Tibial artery (tissue), 4 donors: ENCODE data around the gene DOCK1.
"Not testable (repeated sequence)": the region's sequence is repeated elsewhere in the genome, so short reads cannot be mapped to it uniquely, and the experiment has no call there.

Experiments
- DNase-seq, 2 donors: peaks; one replicate each; pipeline ENCODE4 v3.0.0-alpha.2; 2019
- H3K27ac ChIP-seq, 2 donors: fragments of 200-600 bp; sonication (generic) in 1 of 2; 1 replicate in 1 of 2; 2 replicates in 1 of 2; pipeline ENCODE4 v1.5.1; 2018 to 2019; ENCODE audit warnings: mild to moderate bottlenecking in 1 of 2
- H3K27me3 ChIP-seq, 2 donors: fragments of 200-600 bp; sonication (generic) in 1 of 2; one replicate each; pipeline versions ENCODE4 v1.5.1 to v1.6.0; 2016 to 2019
- H3K36me3 ChIP-seq, 3 donors: fragments of 200-600 bp; sonication (generic) in 2 of 3; one replicate each; pipeline ENCODE4 v1.5.1; 2016 to 2019; ENCODE audit warnings: mild to moderate bottlenecking in 2 of 3
- H3K4me1 ChIP-seq, 4 donors: fragments of 200-600 bp; sonication (generic) in 2 of 4; 1 replicate in 3 of 4; 2 replicates in 1 of 4; pipeline ENCODE4 v1.5.1; 2016 to 2019
- H3K4me3 ChIP-seq, 2 donors: fragments of 200-600 bp; sonication (generic) in 1 of 2; 1 replicate in 1 of 2; 2 replicates in 1 of 2; pipeline ENCODE4 v1.5.1; 2018 to 2019; ENCODE audit warnings: mild to moderate bottlenecking in 2 of 2
- H3K9me3 ChIP-seq, 3 donors: fragments of 200-600 bp; sonication (generic) in 1 of 3; one replicate each; pipeline ENCODE4 v1.5.1; 2016 to 2019
- intact Hi-C: fragments of 100-400 bp; cut with DNase I; formaldehyde crosslinking; loops from one replicate; pipeline ENCODE4 v1.15.0; 2023; ENCODE audit warnings: low total_unique reads
- TF ChIP-seq, protein P1 (sequence below), 2 experiments: fragments of 200-600 bp in 1 of 2; fragments of 450-650 bp in 1 of 2; IDR thresholded peaks; one replicate each; pipeline ENCODE4 v1.5.1; 2017 to 2019; ENCODE audit warnings: antibody characterized with exemption in 2 of 2, mild to moderate bottlenecking in 1 of 2, moderate library complexity in 1 of 2

Gene DOCK1

DNA sequence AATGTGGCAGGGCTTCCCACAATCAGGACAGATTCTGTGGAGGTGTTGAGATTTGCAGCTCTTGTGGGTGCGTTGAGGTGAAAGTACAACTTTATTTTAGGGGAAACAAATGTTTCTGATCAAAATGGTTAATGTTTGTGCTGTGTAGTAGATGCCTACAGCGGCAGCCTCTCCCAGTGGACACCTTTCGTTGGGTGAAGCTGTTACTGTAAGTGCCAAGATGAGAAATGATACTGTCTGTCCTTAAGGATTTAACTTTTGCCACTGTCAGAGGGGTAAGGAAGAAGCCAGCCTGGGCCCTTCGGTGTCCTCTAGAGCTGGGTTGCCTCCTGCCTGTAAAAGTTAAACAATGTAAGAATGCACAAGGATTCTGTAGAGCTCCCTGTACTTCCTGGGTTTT lies 27.9 kb downstream of the DOCK1 start:
- Histone ChIP-seq H3K9me3 (no peaks in the 10 kb centered on the region), H3K27ac (no peak overlapping the region), H3K36me3 (peaks cover 0 to 2% (median 0%) of the 10 kb centered on the region in 3 donors), H3K27me3 (no peaks in the 10 kb centered on the region), H3K4me3 (no peak overlapping the region), H3K4me1 (peaks cover 0 to 35% (median 16%) of the 10 kb centered on the region in 4 donors)
- TF ChIP-seq, protein P1, sequence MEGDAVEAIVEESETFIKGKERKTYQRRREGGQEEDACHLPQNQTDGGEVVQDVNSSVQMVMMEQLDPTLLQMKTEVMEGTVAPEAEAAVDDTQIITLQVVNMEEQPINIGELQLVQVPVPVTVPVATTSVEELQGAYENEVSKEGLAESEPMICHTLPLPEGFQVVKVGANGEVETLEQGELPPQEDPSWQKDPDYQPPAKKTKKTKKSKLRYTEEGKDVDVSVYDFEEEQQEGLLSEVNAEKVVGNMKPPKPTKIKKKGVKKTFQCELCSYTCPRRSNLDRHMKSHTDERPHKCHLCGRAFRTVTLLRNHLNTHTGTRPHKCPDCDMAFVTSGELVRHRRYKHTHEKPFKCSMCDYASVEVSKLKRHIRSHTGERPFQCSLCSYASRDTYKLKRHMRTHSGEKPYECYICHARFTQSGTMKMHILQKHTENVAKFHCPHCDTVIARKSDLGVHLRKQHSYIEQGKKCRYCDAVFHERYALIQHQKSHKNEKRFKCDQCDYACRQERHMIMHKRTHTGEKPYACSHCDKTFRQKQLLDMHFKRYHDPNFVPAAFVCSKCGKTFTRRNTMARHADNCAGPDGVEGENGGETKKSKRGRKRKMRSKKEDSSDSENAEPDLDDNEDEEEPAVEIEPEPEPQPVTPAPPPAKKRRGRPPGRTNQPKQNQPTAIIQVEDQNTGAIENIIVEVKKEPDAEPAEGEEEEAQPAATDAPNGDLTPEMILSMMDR (IDR thresholded peaks at IDR 0.05), result no peak
- no peak for DNase-seq
- intact Hi-C loops, result no loop called here

DNA sequence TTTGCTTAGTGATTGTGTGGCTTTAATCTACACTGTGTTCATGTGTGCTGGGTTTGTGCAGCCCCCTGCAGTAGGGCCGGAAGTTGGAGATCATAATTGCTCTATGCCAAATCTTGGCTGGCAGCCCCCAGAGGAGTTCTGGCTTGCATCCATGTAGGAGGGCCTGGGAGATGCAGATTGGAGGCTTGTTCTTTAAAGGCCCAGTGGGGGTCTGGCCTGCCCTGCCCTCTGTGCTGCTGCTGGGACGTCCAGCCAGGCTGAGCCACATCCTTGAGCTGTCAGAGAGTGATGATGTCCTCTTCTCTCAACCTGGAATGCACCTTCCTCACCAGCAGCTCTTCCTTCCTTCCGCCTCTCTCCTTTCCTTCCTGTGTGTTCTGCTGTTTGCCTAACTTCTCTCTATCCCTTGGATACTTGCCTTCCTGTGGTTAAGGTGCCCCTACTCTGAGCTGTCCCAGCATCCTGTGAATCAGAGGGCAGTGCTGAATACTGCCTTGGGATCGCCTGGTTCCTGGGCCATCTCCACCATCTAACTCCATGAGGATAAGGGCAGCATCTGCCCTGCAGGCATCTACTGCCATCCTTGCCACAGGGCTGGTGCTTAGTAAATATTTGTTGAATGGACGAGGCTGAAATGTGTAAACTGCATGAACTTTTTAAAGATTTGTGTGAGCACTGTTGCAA lies 30.2 kb downstream of the DOCK1 start:
- TF ChIP-seq, protein P1 (IDR thresholded peaks at IDR 0.05), result no peak
- no peaks in the 10 kb centered on the region for H3K9me3 ChIP-seq
- H3K27ac ChIP-seq, result no peak overlapping the region
- H3K4me1 ChIP-seq, result peaks cover 0 to 29% (median 13%) of the 10 kb centered on the region in 4 donors
- H3K27me3 ChIP-seq, result no peaks in the 10 kb centered on the region
- H3K36me3 ChIP-seq, result no peaks in the 10 kb centered on the region
- H3K4me3 ChIP-seq, result no peak overlapping the region
- DNase-seq, result no peak
- intact Hi-C loops, result no loop called here

DNA sequence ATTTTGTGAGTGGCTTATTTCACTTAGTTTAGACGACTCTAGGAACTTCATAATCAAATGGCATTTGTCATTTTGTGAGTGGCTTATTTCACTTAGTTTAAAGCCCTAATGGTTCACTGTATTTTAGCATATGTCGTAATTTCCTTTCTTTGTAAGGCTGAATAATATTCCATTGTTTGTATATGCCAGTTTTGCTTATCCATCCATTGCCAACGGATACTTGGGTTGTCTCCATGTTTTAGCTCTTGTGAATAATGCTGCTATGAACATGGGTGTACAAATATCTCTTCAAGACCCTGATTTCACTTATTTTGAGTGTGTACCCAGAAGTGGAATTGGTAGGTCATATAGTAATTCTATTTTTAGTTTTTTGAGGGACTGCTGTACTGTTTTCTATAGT lies 31.8 kb downstream of the DOCK1 start:
- no peak for DNase-seq
- Histone ChIP-seq H3K27ac (no peak overlapping the region), H3K36me3 (no peaks in the 10 kb centered on the region), H3K27me3 (no peaks in the 10 kb centered on the region), H3K9me3 (no peaks in the 10 kb centered on the region), H3K4me3 (no peak overlapping the region), H3K4me1 (peaks cover 0 to 13% (median 3%) of the 10 kb centered on the region in 4 donors)
- intact Hi-C loops, result no loop called here
- TF ChIP-seq, protein P1 (IDR thresholded peaks at IDR 0.05), result no peak

DNA sequence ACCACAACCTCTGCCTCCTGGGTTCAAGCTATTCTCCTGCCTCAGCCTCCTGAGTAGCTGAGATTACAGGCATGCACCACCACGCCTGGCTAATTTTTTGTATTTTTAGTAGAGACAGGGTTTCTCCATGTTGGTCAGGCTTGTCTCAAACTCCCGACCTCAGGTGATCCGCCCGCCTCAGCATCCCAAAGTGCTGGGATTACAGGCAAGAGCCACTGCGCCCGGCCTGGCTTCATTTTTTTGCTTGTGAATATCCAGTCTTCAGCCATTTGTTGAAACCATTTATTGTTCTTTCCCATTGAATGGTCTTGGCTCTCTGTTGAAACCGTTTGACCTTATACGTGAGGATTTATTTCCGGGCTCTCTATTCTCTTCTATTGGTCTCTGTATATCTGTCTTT lies 32.9 kb downstream of the DOCK1 start:
- intact Hi-C loops, H3K27ac ChIP-seq: not testable (repeated sequence)

DNA sequence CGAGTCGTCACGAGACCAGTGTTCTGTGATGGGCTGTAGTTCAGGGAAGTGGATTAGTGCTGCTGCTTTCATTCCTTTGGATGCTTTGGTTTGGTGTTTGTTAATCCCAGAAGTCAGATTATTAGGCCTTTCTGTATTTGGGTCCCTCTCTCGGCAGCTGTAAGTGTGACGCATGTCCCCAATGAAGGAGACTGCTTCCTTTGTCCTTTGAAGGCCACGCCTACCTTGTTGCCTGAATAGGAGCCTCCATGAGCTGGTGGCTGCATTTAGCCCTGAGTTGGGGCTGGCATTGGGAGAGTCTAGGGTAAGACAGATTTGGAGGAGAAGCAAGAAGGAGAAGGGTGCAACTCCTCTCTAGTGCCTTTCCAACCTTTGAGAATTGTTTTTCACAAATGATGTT lies 34.5 kb downstream of the DOCK1 start:
- TF ChIP-seq, protein P1 (IDR thresholded peaks at IDR 0.05), result no peak
- intact Hi-C loops, result no loop called here
- DNase-seq, result no peak
- H3K9me3 ChIP-seq, result no peaks in the 10 kb centered on the region
- no peaks in the 10 kb centered on the region for H3K36me3 ChIP-seq
- H3K4me1 ChIP-seq, result peaks cover 0 to 8% (median 0%) of the 10 kb centered on the region in 4 donors
- no peaks in the 10 kb centered on the region for H3K27me3 ChIP-seq
- no peak overlapping the region for H3K4me3 ChIP-seq
- no peak overlapping the region for H3K27ac ChIP-seq

More for the DNA sequence above, 32.9 kb downstream of the DOCK1 start:
- DNase-seq, H3K27me3 ChIP-seq, H3K36me3 ChIP-seq, H3K9me3 ChIP-seq, H3K4me3 ChIP-seq, H3K4me1 ChIP-seq: not testable (repeated sequence)

DNA sequence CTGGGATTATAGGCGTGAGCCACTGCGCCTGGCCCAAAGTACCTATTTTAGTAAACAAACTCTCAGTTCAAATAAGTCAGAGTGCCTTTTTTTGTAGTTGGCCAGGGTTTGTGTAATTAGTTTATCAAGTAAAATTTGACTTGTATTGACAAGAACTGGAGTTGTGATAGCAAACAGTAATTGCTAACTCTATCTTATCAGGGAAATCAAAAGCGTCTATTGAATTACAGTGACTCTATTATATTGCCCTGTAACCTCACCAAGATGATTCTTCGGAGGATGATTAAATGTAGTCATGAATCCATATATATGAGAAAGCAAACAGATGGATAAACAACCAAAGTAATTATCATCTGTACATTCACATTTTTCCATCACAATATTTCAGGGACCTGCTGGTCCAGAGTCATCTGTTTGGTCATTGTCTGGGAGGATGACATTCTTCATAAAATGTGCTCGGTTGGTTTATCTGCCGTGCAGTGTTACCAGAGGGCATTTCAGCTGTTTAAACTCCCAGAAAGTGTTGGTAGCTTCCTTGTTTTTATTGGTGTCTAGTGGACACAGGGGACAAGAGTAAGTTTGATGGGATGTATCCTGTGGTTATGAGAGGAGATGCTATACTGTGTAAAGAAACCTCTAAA lies 35.6 kb downstream of the DOCK1 start:
- no peak overlapping the region for H3K27ac ChIP-seq
- DNase-seq, result no peak

More for the DNA sequence above, 35.6 kb downstream of the DOCK1 start:
- Histone ChIP-seq H3K4me1 (no peaks in the 10 kb centered on the region), H3K4me3 (no peak overlapping the region), H3K9me3 (no peaks in the 10 kb centered on the region), H3K36me3 (no peaks in the 10 kb centered on the region), H3K27me3 (no peaks in the 10 kb centered on the region)
- TF ChIP-seq, protein P1 (IDR thresholded peaks at IDR 0.05), result no peak
- intact Hi-C loops, result no loop called here
